ENCODE measurements around the gene MTHFD2.

DNA sequence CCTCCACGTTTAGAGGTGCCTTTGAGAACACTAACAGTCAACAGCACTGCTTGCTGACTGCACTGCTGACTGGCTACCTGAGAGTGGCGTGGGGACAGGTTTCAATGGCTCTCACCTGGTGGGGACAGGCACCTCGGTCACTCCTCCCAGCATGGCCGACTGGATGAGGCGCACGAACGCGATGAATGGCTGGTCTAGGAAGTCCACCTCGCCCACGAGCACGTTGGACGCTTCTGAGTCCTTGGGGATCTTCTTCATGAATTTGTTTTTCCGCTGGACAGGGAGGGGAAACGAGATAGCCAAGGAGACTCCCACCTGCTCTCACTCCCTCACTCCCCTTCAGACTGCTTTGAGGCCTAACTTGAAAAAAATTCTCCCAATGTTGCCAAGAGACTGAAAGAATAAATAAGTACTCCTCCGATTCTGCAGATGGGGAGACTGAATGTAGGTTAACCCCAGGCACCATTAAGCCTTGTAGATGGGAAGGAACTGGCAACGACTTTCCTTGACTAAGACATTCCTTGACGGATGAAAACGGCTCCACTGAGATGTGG is 57.3 kb downstream of the MTHFD2 start:
- TF ChIP-seq EZH2phosphoT487 (IDR thresholded peaks at IDR 0.05; ENCODE audit: insufficient read depth, low read depth) (no peak), EZH2 (IDR thresholded peaks at IDR 0.05; ENCODE audit: insufficient read depth, poor library complexity, severe bottlenecking) (no peak)

All from GM23248 (cell line).